IPS-20b (cell line): ENCODE data around the gene LTC4S.

ENCODE experiments used
- H3K27ac ChIP-seq: one replicate; pipeline ENCODE4 v1.5.1; 2013; ENCODE audit warnings: low read length
- H3K27me3 ChIP-seq: 2 replicates; pipeline ENCODE4 v1.6.1; 2013; ENCODE audit warnings: mild to moderate bottlenecking, low read length, inconsistent platforms; ENCODE audit not compliant: insufficient read depth
- H3K36me3 ChIP-seq: 2 replicates; pipeline ENCODE4 v1.6.1; 2013; ENCODE audit warnings: low read depth, mild to moderate bottlenecking, inconsistent platforms, low read length, moderate library complexity; ENCODE audit not compliant: insufficient read depth
- H3K4me1 ChIP-seq: 2 replicates; pipeline ENCODE4 v1.6.1; 2013; ENCODE audit warnings: mild to moderate bottlenecking, control low read depth, inconsistent platforms, low read length, moderate library complexity; ENCODE audit not compliant: insufficient read depth
- H3K4me3 ChIP-seq: 2 replicates; pipeline ENCODE4 v1.5.1; 2013; ENCODE audit warnings: mild to moderate bottlenecking, low read length, inconsistent platforms
- H3K9ac ChIP-seq: 2 replicates; pipeline ENCODE4 v1.6.1; 2013; ENCODE audit warnings: low read depth, mild to moderate bottlenecking, inconsistent platforms, low read length, moderate library complexity
- H3K9me3 ChIP-seq: 2 replicates; pipeline ENCODE4 v1.6.1; 2013; ENCODE audit warnings: mild to moderate bottlenecking, low read depth, low read length, inconsistent platforms; ENCODE audit not compliant: insufficient read depth

Gene LTC4S

GRCh38 chr5:179816401-179816795 is 22.6 kb downstream of the LTC4S start:
- Histone ChIP-seq H3K4me3 (peak overlapping the region; percentile 56), H3K27me3 (peaks cover 37% of the 10 kb centered on the region; the same call in 1 of the 2 replicates), H3K9ac (no peak overlapping the region; the same call in 1 of the 2 replicates), H3K4me1 (peaks cover 17% of the 10 kb centered on the region), H3K9me3 (no peaks in the 10 kb centered on the region), H3K36me3 (peaks cover 14% of the 10 kb centered on the region; the same call in 1 of the 2 replicates), H3K27ac (no peak overlapping the region)

GRCh38 chr5:179816796-179817469 is 23.1 kb downstream of the LTC4S start:
- H3K27me3 ChIP-seq: peaks cover 37% of the 10 kb centered on the region; the same call in 1 of the 2 replicates
- H3K36me3 ChIP-seq: peaks cover 13% of the 10 kb centered on the region; the same call in 1 of the 2 replicates
- no peak overlapping the region for H3K27ac ChIP-seq
- peak overlapping the region; percentile 56 for H3K4me3 ChIP-seq
- H3K9ac ChIP-seq: no peak overlapping the region; the same call in 1 of the 2 replicates
- H3K9me3 ChIP-seq: no peaks in the 10 kb centered on the region
- peaks cover 18% of the 10 kb centered on the region for H3K4me1 ChIP-seq

- H3K4me3 ChIP-seq: peak overlapping the region; percentile 56; the same call in 1 of the 2 replicates
- peaks cover 8% of the 10 kb centered on the region; the same call in 1 of the 2 replicates for H3K36me3 ChIP-seq
- no peak overlapping the region; the same call in 1 of the 2 replicates for H3K9ac ChIP-seq
- no peaks in the 10 kb centered on the region for H3K9me3 ChIP-seq
- H3K27me3 ChIP-seq: peaks cover 37% of the 10 kb centered on the region; the same call in 1 of the 2 replicates
- no peak overlapping the region for H3K27ac ChIP-seq
- peaks cover 23% of the 10 kb centered on the region for H3K4me1 ChIP-seq
Measured at GRCh38 chr5:179817470-179817840, 23.7 kb downstream of the LTC4S start.

- peaks cover 37% of the 10 kb centered on the region; the same call in 1 of the 2 replicates for H3K27me3 ChIP-seq
- peaks cover 27% of the 10 kb centered on the region for H3K4me1 ChIP-seq
- no peaks in the 10 kb centered on the region for H3K9me3 ChIP-seq
- no peak overlapping the region; the same call in 1 of the 2 replicates for H3K9ac ChIP-seq
- H3K36me3 ChIP-seq: 0 out of 2 replicates have a peak, but pooled peaks cover 9% of the 10 kb centered on the region
- H3K27ac ChIP-seq: no peak overlapping the region
- H3K4me3 ChIP-seq: peak overlapping the region; percentile 54; the same call in 1 of the 2 replicates
Measured at GRCh38 chr5:179817890-179818745, 24.3 kb downstream of the LTC4S start.

GRCh38 chr5:179818746-179819295 is 25.0 kb downstream of the LTC4S start:
- no peak overlapping the region for H3K27ac ChIP-seq
- peak overlapping the region; percentile 54; the same call in 1 of the 2 replicates for H3K4me3 ChIP-seq
- H3K9me3 ChIP-seq: no peaks in the 10 kb centered on the region
- peaks cover 37% of the 10 kb centered on the region; the same call in 1 of the 2 replicates for H3K27me3 ChIP-seq
- peaks cover 11% of the 10 kb centered on the region for H3K36me3 ChIP-seq
- H3K4me1 ChIP-seq: peaks cover 23% of the 10 kb centered on the region
- H3K9ac ChIP-seq: peak overlapping the region; percentile 82; the same call in 1 of the 2 replicates

- Histone ChIP-seq H3K9me3 (no peaks in the 10 kb centered on the region), H3K4me1 (peaks cover 21% of the 10 kb centered on the region), H3K9ac (peak overlapping the region; percentile 82; the same call in 1 of the 2 replicates), H3K27ac (no peak overlapping the region), H3K4me3 (peak overlapping the region; percentile 85; the same call in 1 of the 2 replicates), H3K36me3 (peaks cover 18% of the 10 kb centered on the region), H3K27me3 (peaks cover 37% of the 10 kb centered on the region; the same call in 1 of the 2 replicates)
Measured at GRCh38 chr5:179819296-179820126, 25.7 kb downstream of the LTC4S start.

GRCh38 chr5:179820127-179820482 is 26.3 kb downstream of the LTC4S start:
- Histone ChIP-seq H3K36me3 (peaks cover 23% of the 10 kb centered on the region), H3K4me1 (peaks cover 21% of the 10 kb centered on the region), H3K4me3 (peak overlapping the region; percentile 85; the same call in 1 of the 2 replicates), H3K9ac (peak overlapping the region; percentile 82; the same call in 1 of the 2 replicates), H3K27ac (peak overlapping the region; percentile 3), H3K9me3 (no peaks in the 10 kb centered on the region), H3K27me3 (peaks cover 37% of the 10 kb centered on the region; the same call in 1 of the 2 replicates)

GRCh38 chr5:179820483-179821297 is 26.9 kb downstream of the LTC4S start, which contains the start of gene SQSTM1:
TSS of gene SQSTM1 (plus strand) at chr5:179820905. CDS start at chr5:179820937, 32 bp downstream.
- H3K4me1 ChIP-seq: peaks cover 21% of the 10 kb centered on the region
- peak within 1 kb of the TSS; percentile 85 for H3K4me3 ChIP-seq
- peak within 1 kb of the TSS; percentile 3 for H3K27ac ChIP-seq
- H3K27me3 ChIP-seq: peaks cover 32% of the 10 kb centered on the region; the same call in 1 of the 2 replicates
- H3K9ac ChIP-seq: peak within 1 kb of the TSS; percentile 82
- no peaks in the 10 kb centered on the region for H3K9me3 ChIP-seq
- peaks cover 29% of the 10 kb centered on the region for H3K36me3 ChIP-seq

GRCh38 chr5:179821298-179822058 is 27.7 kb downstream of the LTC4S start:
- H3K36me3 ChIP-seq: peaks cover 37% of the 10 kb centered on the region
- no peaks in the 10 kb centered on the region for H3K9me3 ChIP-seq

More at GRCh38 chr5:179821298-179822058, 27.7 kb downstream of the LTC4S start:
- Histone ChIP-seq H3K9ac (peak overlapping the region; percentile 82), H3K27ac (no peak overlapping the region), H3K4me1 (peaks cover 21% of the 10 kb centered on the region), H3K4me3 (peak overlapping the region; percentile 85), H3K27me3 (peaks cover 24% of the 10 kb centered on the region; the same call in 1 of the 2 replicates)
